Peyer's patch (tissue), 4 donors: ENCODE results near the gene GDF9.

ENCODE experiments used
- CTCF ChIP-seq, 6 experiments: fragments of 450-650 bp in 4 of 6; fragments of 200-600 bp in 2 of 6; sonication (generic) in 1 of 6; IDR thresholded peaks; one replicate each; pipeline ENCODE4 v1.5.1; 2017 to 2019; ENCODE audit warnings: antibody characterized with exemption in 6 of 6, mild to moderate bottlenecking in 3 of 6, moderate library complexity in 1 of 6
- POLR2A ChIP-seq, 2 donors: fragments of 450-650 bp; IDR thresholded peaks; one replicate each; pipeline ENCODE4 v1.5.1; 2017; ENCODE audit warnings: antibody characterized with exemption in 2 of 2, mild to moderate bottlenecking in 2 of 2, moderate library complexity in 2 of 2

DNA sequence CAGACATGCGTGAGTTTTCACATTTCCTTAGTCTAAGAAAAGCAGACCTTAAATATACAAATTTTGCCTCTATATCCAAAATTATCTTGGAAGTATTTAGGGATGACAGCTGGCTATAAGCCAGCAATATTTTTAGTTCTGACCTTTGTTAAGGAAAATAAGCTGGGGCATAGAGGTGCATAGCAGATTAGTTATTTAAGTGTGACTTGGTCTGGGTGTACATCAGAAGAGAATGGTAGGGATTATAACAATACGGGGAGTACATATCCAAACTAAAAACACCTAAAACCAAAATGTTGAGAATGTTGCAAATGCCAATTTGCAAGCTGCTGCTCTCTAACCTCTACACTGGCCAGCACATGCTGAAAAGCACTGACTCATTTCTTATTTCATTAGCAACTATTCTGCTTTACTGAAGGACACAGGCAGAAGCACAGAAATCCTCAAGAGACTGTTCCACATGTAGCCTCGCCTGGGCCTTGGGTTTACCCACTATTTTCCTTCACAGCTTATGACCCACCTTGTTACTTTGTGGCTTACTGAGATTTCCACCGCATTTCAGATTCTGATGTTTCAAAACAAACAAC lies 29.5 kb upstream of the GDF9 start:
- TF ChIP-seq CTCF (IDR thresholded peaks at IDR 0.05) (no peak), POLR2A (IDR thresholded peaks at IDR 0.05) (no peak)
